Non-pigmented ciliary epithelial cell (primary cell): ENCODE results near the gene SESN2.
A peak's percentile ranks its signal among the peaks of the same experiment; 100 is the strongest.
"Not testable (repeated sequence)": the region's sequence is repeated elsewhere in the genome, so short reads cannot be mapped to it uniquely, and the experiment has no call there.

ENCODE experiments used
- DNase-seq: peaks from one replicate; pipeline ENCODE4 v3.0.0-alpha.2; 2010; ENCODE audit warnings: low read depth

The SESN2 gene

GRCh38 chr1:28288487-28288886 is 29.2 kb downstream of the SESN2 start:
- DNase-seq, result no peak

DNA sequence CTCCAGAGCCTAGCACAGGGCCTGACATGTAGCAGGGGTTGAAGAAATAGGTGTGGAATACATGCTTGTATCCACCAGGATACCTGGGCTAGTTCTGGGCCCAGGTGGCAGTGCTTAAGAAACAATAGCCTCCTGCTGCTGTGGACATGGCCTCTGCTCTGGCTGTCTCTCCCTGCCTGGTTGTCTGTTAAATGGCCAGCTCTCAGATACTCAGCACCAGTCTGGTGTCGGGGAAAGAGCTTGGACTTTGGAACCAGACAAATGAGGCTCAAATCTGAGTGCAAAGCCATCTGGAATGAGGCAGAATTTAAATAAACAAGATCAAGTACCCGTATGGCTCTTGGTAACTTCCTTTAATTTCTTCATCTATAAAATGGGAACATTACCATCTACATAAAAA is 31.5 kb downstream of the SESN2 start:
- DNase-seq, result no peak

GRCh38 chr1:28291711-28292110 is 32.4 kb downstream of the SESN2 start:
- DNase-seq, result no peak

GRCh38 chr1:28295936-28296335 is 36.6 kb downstream of the SESN2 start:
- no peak for DNase-seq

GRCh38 chr1:28296401-28297261 is 37.3 kb downstream of the SESN2 start:
- DNase-seq, result no peak

DNA sequence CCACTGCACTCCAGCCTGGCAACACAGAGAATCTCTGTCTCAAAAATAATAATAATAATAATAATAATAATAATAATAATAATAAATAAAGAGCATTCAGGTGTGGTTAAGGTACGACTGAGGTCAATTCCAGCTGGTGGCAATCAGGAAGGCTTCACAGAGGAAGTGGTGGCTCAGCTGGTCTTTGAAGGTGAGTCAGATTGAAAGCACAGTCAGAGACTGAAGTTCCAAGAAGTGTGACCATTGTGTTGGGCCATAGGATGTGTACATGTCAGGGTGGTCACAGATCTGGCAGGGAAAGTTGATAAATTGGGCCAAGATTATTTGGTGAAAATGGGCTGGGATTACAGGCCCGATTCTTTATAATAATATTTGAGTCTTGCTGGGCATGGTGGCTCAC is 38.5 kb downstream of the SESN2 start:
- DNase-seq, result no peak

- DNase-seq, result no peak
Observed at GRCh38 chr1:28298438-28298837, 39.1 kb downstream of the SESN2 start.

DNA sequence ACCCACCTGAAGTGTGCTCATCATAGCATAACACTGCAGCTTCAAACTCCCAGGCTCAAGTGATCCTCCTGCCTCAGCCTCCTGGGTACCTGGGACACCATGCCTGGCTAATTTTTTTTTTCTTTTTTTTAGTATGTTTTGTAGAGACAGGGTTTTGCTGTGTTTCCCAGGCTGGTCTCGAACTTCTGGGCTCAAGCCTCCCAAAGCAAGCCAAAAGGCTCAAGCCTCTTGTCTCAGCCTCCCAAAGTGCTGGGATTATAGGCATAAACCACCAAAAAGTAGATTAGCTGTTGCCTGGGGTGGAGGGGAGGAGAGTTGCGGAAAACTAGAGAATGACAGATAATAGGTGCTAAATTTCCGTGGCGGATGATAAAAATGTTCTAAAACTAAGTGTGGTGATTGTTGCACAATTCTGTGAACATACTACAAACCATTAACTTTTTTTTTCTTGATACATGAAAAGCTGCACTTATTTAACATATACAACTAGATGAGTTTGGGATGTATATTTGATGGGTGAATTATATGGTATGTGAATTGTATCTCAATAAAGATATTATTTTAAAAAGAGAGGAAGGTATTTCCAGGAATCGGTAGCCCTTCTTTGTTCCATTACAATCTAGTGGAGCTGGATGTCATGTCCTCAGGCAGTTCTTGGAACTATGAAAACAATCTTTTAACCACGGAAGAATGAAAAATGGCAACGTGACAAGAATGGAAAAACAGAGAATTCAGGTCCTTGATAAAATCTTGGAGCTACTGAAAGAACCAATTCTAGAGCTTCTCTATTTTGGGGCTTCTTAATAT is 42.3 kb downstream of the SESN2 start:
- DNase-seq, result peak; percentile 8

DNA sequence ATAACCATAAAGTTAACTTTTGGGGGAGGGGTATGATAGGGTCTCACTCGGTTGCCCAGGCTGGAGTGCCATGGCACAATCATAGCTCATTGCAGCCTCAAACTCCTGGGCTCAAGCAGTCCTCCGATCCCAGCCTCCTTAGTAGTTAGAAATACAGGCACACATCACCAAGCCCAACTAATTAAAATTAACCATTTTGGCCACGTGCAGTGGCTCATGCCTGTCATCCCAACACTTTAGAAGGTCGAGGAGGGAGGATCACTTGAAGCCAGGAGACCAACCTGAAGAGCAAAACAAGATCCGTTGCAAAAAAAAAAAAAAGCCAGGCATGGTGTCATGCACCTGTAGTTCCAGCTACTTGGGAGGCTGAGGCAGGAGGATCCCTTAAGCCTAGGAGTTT is 42.9 kb downstream of the SESN2 start:
- no peak for DNase-seq

DNA sequence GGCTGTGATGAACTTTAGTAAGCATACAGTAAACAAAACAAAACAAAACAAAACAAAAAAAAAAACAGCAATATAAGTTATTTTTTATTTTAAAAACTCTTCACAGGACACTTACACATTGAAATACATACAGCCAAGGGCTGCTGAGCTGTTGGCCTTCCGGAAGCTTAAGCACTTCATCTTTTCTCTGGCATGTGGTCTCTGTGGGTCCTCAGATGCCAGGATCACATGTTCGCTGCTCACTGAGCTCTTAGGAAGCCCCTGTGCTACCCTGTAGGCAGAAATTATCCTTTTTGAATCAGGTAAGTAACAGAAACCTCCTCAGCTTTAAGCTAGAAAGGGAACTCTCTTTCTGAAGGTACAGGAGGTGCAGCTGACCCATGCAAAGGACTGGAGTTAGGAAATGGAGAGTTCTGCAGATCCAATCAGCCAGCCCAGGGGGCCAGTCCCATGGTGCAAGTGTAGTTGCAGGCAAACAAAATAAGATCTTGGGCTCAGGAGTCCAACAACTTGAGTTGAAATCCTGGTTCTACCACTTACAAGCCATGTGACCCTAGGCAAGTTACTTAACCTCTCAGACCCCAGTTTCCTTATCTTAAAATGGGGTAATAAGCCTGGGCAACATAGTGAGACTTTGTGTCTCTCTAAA is 47.1 kb downstream of the SESN2 start:
- DNase-seq, result no peak

DNA sequence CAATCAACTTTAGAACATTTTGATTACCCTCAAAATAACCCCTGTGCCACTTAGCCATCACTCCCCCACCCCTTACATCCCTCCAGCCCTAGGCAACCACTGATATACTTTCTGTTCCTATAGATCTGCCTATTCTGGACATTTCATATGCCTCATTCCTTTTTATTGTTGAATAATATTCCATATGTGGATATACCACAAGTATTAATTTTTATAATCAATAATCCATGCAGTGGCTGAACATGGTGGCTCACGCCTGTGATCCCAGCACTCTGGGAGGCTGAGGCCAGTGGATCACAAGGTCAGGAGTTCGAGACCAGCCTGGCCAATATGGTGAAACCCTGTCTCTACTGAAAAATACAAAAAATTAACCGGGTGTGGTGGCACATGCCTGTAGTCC is 49.4 kb downstream of the SESN2 start:
- no peak for DNase-seq

- no peak for DNase-seq
Observed at GRCh38 chr1:28309702-28310101, 50.4 kb downstream of the SESN2 start.

- peak; percentile 31 for DNase-seq
Observed at GRCh38 chr1:28313702-28314546, 54.6 kb downstream of the SESN2 start.

GRCh38 chr1:28314547-28314941 is 55.2 kb downstream of the SESN2 start:
- no peak for DNase-seq

DNA sequence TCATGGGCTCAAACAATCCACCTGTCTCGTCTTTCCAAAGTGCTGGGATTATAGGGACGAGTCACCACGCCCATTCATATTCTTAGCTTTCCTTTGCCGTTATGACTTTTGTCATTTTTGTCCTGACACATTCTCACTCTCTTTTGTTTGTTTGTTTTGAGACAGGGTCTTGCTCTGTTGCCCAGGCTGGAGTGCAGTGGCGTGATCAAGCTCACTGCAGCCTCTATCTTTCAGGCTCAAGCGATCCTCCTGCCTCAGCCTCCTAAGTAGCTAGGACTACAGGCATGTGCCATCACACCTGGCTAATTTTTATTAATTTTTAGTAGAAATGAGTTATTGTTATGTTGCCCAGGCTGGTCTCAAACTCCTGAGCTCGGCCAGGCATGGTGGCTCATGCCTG is 57.7 kb downstream of the SESN2 start:
- DNase-seq, result no peak

- no peak for DNase-seq
Observed at GRCh38 chr1:28322194-28322593, 62.9 kb downstream of the SESN2 start.

- DNase-seq, result no peak
Observed at GRCh38 chr1:28323720-28324119, 64.4 kb downstream of the SESN2 start.

- no peak for DNase-seq
Observed at GRCh38 chr1:28326515-28326914, 67.2 kb downstream of the SESN2 start.

- no peak for DNase-seq
Observed at GRCh38 chr1:28326984-28327383, 67.7 kb downstream of the SESN2 start.

DNA sequence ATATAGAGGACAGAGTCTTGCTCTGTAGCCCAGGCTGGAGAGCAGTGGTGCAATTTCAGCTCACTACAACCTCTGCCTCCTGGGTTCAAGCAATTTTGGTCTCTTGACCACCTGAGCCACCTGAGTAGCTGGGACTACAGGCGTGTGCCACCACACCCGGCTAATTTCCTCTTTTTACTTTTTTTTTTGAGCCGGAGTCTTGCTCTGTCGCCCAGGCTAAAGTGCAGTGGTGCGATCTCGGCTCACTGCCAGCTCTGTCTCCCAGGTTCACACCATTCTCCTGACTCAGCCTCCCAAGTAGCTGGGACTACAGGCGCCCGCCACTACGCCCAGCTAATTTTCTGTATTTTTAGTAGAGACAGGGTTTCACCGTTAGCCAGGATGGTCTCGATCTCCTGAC is 68.1 kb downstream of the SESN2 start:
- DNase-seq, result not testable (repeated sequence)

- DNase-seq, result no peak
Observed at GRCh38 chr1:28328228-28328648, 68.9 kb downstream of the SESN2 start.
